ENCODE measurements around the gene TMEM40.
A peak's percentile ranks its signal among the peaks of the same experiment; 100 is the strongest.
"Not testable (repeated sequence)": the region's sequence is repeated elsewhere in the genome, so short reads cannot be mapped to it uniquely, and the experiment has no call there.

Gene TMEM40

GRCh38 chr3:12710062-12710461, 49.0 kb downstream of the TMEM40 start:
- DNase-seq, result no peak

GRCh38 chr3:12709334-12709733, 49.7 kb downstream of the TMEM40 start:
- no peak for DNase-seq

- no peak for DNase-seq
These were observed 50.4 kb downstream of the TMEM40 start for GRCh38 chr3:12708584-12709192.

- no peak for DNase-seq
These were observed 51.6 kb downstream of the TMEM40 start for GRCh38 chr3:12707449-12707848.

GRCh38 chr3:12706504-12707253, 52.4 kb downstream of the TMEM40 start:
- peak; percentile 8 to 60 (median 25) for DNase-seq

- no peak for DNase-seq
These were observed 53.1 kb downstream of the TMEM40 start for GRCh38 chr3:12705981-12706380.

- DNase-seq, result no peak
These were observed 53.6 kb downstream of the TMEM40 start for GRCh38 chr3:12705374-12705926.

- DNase-seq, result no peak
These were observed 56.6 kb downstream of the TMEM40 start for GRCh38 chr3:12702501-12702900.

GRCh38 chr3:12701601-12702000, 57.5 kb downstream of the TMEM40 start:
- not testable (repeated sequence) for DNase-seq

GRCh38 chr3:12700800-12701199, 58.3 kb downstream of the TMEM40 start:
- DNase-seq, result no peak

GRCh38 chr3:12695916-12696315, 63.1 kb downstream of the TMEM40 start:
- DNase-seq, result no peak

GRCh38 chr3:12695112-12695511, 63.9 kb downstream of the TMEM40 start:
- DNase-seq, result no peak

- DNase-seq, result no peak
These were observed 66.6 kb downstream of the TMEM40 start for GRCh38 chr3:12692444-12692843.

GRCh38 chr3:12689997-12690711, 68.9 kb downstream of the TMEM40 start:
- no peak for DNase-seq

- DNase-seq, result no peak
These were observed 71.1 kb downstream of the TMEM40 start for GRCh38 chr3:12687948-12688347.

GRCh38 chr3:12686096-12686495, 73.0 kb downstream of the TMEM40 start:
- DNase-seq, result no peak

Data from T-helper 1 cell (primary cell).